Smooth muscle cell (in vitro differentiated cells): ENCODE measurements around the gene OARD1. TPM values are rescaled to one million over a fixed set of nuclear protein-coding genes. Genes with fewer than 3 reads are reported as not detected.
"Not testable (repeated sequence)": the region's sequence is repeated elsewhere in the genome, so short reads cannot be mapped to it uniquely, and the experiment has no call there.

Source experiments
- DNase-seq: peaks from one replicate; lab custom pipeline; 2025; ENCODE audit not compliant: unreplicated experiment; lab: John Stamatoyannopoulos, UW
- H2AFZ ChIP-seq: fragments of 200-600 bp; sonication (generic); 2 replicates; pipeline ENCODE4 v1.6.0; 2016; ENCODE audit warnings: antibody characterized with exemption, low read depth, mild to moderate bottlenecking
- H3F3A ChIP-seq: fragments of 200-600 bp; sonication (generic); 2 replicates; pipeline ENCODE4 v1.6.0; 2017; ENCODE audit warnings: antibody characterized with exemption, low read depth
- H3K27ac ChIP-seq: fragments of 200-600 bp; sonication (generic); 2 replicates; pipeline ENCODE4 v1.5.1; 2016; ENCODE audit warnings: low read depth, mild to moderate bottlenecking
- H3K27me3 ChIP-seq: fragments of 200-600 bp; sonication (generic); 2 replicates; pipeline ENCODE4 v1.6.1; 2016; ENCODE audit warnings: low read depth, mild to moderate bottlenecking
- H3K36me3 ChIP-seq: fragments of 200-600 bp; sonication (generic); 2 replicates; pipeline ENCODE4 v1.5.1; 2016; ENCODE audit warnings: low read depth
- H3K4me1 ChIP-seq: fragments of 200-600 bp; sonication (generic); 2 replicates; pipeline ENCODE4 v1.5.1; 2016; ENCODE audit warnings: low read depth
- H3K4me2 ChIP-seq: fragments of 200-600 bp; sonication (generic); 2 replicates; pipeline ENCODE4 v1.6.0; 2016; ENCODE audit warnings: mild to moderate bottlenecking
- H3K4me3 ChIP-seq: fragments of 200-600 bp; sonication (generic); 2 replicates; pipeline ENCODE4 v1.5.1; 2016; ENCODE audit warnings: mild to moderate bottlenecking
- H3K79me2 ChIP-seq: fragments of 200-600 bp; sonication (generic); 2 replicates; pipeline ENCODE4 v1.6.0; 2016; ENCODE audit warnings: low read depth, mild to moderate bottlenecking
- H3K9ac ChIP-seq: fragments of 200-600 bp; sonication (generic); 2 replicates; pipeline ENCODE4 v1.6.0; 2016; ENCODE audit warnings: low read depth
- H3K9me3 ChIP-seq: fragments of 200-600 bp; sonication (generic); replicated peaks from 2 replicates; pipeline ENCODE4 v1.5.1; 2016; ENCODE audit warnings: low read depth
- H4K20me1 ChIP-seq: fragments of 200-600 bp; sonication (generic); 2 replicates; pipeline ENCODE4 v1.6.0; 2016; ENCODE audit warnings: low read depth
- CTCF ChIP-seq: fragments of 200-600 bp; sonication (generic); IDR thresholded peaks from 2 replicates; pipeline ENCODE4 v1.5.1; 2017; ENCODE audit warnings: borderline replicate concordance, mild to moderate bottlenecking, antibody characterized with exemption; ENCODE audit not compliant: insufficient read depth, poor library complexity, severe bottlenecking
- WGBS: methylation state at CpG from one replicate; pipeline ENCODE4 v1.1.7; 2016; ENCODE audit warnings: low lambda C conversion rate; 5-methylcytosine and 5-hydroxymethylcytosine counted together
- polyA plus RNA-seq: library from polyadenylated mRNA; unstranded; fragments of >200 nt; fragmentation: Nextera tagmentation; extraction: Ambion mirVana; gene quantifications from 2 replicates; pipeline ENCODE4 v1.2.1, GENCODE V29; 2016
- total RNA-seq: library from RNA; depleted of rRNA; stranded (reverse); fragments of >200 nt; gene quantifications from 2 replicates; pipeline ENCODE4 v1.2.3, GENCODE V29; 2014

Gene OARD1
- 15.0 and 18.5 TPM in 2 replicates for total RNA-seq
- polyA plus RNA-seq, result 21.2 and 27.2 TPM in 2 replicates

- peaks cover 36% of the 10 kb centered on the region for H4K20me1 ChIP-seq
- peaks cover 32% of the 10 kb centered on the region for H3K4me1 ChIP-seq
- H3F3A ChIP-seq, result peaks cover 3% of the 10 kb centered on the region
- peak within 1 kb of the TSS; percentile 94 for H3K27ac ChIP-seq
- peak within 1 kb of the TSS; percentile 95 for H3K9ac ChIP-seq
- peak within 1 kb of the TSS; percentile 96 for H3K4me2 ChIP-seq
- DNase-seq, result peak; percentile 100
- H3K79me2 ChIP-seq, result peaks cover 38% of the 10 kb centered on the region
- no peaks in the 10 kb centered on the region for H3K36me3 ChIP-seq
- H3K4me3 ChIP-seq, result peak within 1 kb of the TSS; percentile 83
- no peaks in the 10 kb centered on the region for H3K9me3 ChIP-seq
- H3K27me3 ChIP-seq, result no peaks in the 10 kb centered on the region
- TF ChIP-seq CTCF, result no peak
- H2AFZ ChIP-seq, result peak within 1 kb of the TSS; percentile 93
- WGBS, result under 1% methylated on average over 63 of the region's 63 CpGs
These were observed at the start of gene OARD1 for GRCh38 chr6:41071923-41072835. TSS of gene OARD1 (minus strand) at chr6:41072356. CDS start at chr6:41071634, 722 bp downstream.

GRCh38 chr6:41120058-41120457 is 47.9 kb upstream of the OARD1 start:
- H2AFZ ChIP-seq, result no peak overlapping the region
- no peaks in the 10 kb centered on the region for H3K4me1 ChIP-seq
- no peak overlapping the region for H3K27ac ChIP-seq
- H3K27me3 ChIP-seq, result no peaks in the 10 kb centered on the region
- 77% methylated on average over 1 of the region's 1 CpG for WGBS
- no peak for TF ChIP-seq CTCF
- H3K9ac ChIP-seq, result no peak overlapping the region
- no peak overlapping the region for H3K4me3 ChIP-seq
- no peaks in the 10 kb centered on the region for H3K36me3 ChIP-seq
- DNase-seq, result no peak
- no peaks in the 10 kb centered on the region for H3F3A ChIP-seq
- no peaks in the 10 kb centered on the region for H3K79me2 ChIP-seq
- H3K9me3 ChIP-seq, result no peaks in the 10 kb centered on the region
- no peaks in the 10 kb centered on the region for H4K20me1 ChIP-seq
- no peak overlapping the region for H3K4me2 ChIP-seq

GRCh38 chr6:41119508-41119907 is 47.4 kb upstream of the OARD1 start:
- Histone ChIP-seq H3K36me3 (no peaks in the 10 kb centered on the region), H4K20me1 (no peaks in the 10 kb centered on the region), H3K4me2 (no peak overlapping the region), H3K27me3 (no peaks in the 10 kb centered on the region), H3K4me3 (no peak overlapping the region), H3K27ac (no peak overlapping the region), H3K79me2 (no peaks in the 10 kb centered on the region), H3K9ac (no peak overlapping the region), H3K9me3 (no peaks in the 10 kb centered on the region), H3F3A (no peaks in the 10 kb centered on the region), H3K4me1 (no peaks in the 10 kb centered on the region), H2AFZ (no peak overlapping the region)
- 87% methylated on average over 1 of the region's 1 CpG for WGBS
- DNase-seq, result no peak
- no peak for TF ChIP-seq CTCF

- not testable (repeated sequence) for H3K4me2 ChIP-seq
- 87% methylated on average over 2 of the region's 2 CpGs for WGBS
These were observed 42.9 kb upstream of the OARD1 start for GRCh38 chr6:41115027-41115426.

More at GRCh38 chr6:41115027-41115426, 42.9 kb upstream of the OARD1 start:
- H3K4me1 ChIP-seq, DNase-seq, H3K36me3 ChIP-seq, H2AFZ ChIP-seq, H3K9ac ChIP-seq, H3K79me2 ChIP-seq, H3F3A ChIP-seq, H3K27ac ChIP-seq, H3K9me3 ChIP-seq, H3K4me3 ChIP-seq, H3K27me3 ChIP-seq, H4K20me1 ChIP-seq: not testable (repeated sequence)
